ENCODE data around the gene EDIL3.
"Not testable (repeated sequence)": the region's sequence is repeated elsewhere in the genome, so short reads cannot be mapped to it uniquely, and the experiment has no call there.

Gene EDIL3

DNA sequence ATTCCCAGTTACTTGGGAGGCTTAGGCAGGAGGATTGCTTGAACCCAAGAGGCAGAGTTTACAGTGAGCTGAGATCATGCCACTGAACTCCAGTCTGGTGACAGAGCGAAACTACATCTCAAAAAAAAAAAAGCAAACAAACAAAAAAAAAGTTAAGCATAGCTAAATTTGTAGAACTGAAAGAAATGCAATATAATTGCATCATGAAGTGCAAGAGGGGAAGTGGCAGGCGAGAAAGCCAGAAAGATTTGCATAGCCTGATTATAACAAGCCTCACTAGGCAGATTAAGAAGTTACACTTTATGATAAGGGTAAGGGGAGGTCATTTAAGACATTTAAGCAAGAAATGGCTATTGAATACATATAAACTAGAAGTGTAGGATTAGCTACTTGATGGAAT, 187.1 kb downstream of the EDIL3 start:
- H3K36me3 ChIP-seq (replicated peaks): no peaks in the 10 kb centered on the region
- no peaks in the 10 kb centered on the region for H3K27me3 ChIP-seq (ENCODE audit: low read depth)
- H3K4me1 ChIP-seq: no peaks in the 10 kb centered on the region
- H3K4me3 ChIP-seq: no peak overlapping the region
- DNase-seq (ENCODE audit: low spot score in 2 of 2): no peak
- in situ Hi-C loops (cut with MboI; ENCODE audit: low sequenced_read_pairs): no loop called here
- no peaks in the 10 kb centered on the region for H3K9me3 ChIP-seq

DNA sequence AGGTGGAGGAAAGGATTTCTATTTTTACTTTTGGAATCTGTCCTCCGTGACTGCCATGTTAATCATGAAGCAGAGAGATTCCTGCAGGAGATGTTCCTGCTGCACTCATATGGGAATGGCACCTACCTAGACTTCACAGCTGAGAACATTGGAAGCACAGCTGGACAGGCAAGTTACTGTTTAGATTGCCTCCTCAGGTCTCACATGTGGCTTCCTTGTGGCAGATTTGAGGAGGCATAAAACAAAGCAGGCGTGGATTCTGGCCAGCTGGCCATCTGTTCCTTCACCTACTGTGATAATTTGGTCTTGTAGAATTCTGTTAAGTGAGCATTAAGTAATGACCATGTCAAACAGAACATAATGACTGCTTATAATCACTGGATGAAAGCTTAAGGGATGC, 193.4 kb downstream of the EDIL3 start:
- no peak overlapping the region for H3K4me3 ChIP-seq
- H3K27me3 ChIP-seq (ENCODE audit: low read depth): no peaks in the 10 kb centered on the region; the same call in 1 of the 2 replicates
- no peak for DNase-seq (ENCODE audit: low spot score in 2 of 2)
- in situ Hi-C loops (cut with MboI; ENCODE audit: low sequenced_read_pairs): no loop called here
- no peaks in the 10 kb centered on the region for H3K36me3 ChIP-seq (replicated peaks)
- no peaks in the 10 kb centered on the region for H3K9me3 ChIP-seq
- no peaks in the 10 kb centered on the region for H3K4me1 ChIP-seq

- H3K9me3 ChIP-seq: no peaks in the 10 kb centered on the region
- H3K4me3 ChIP-seq: no peak overlapping the region
- H3K36me3 ChIP-seq (replicated peaks): no peaks in the 10 kb centered on the region
- H3K27me3 ChIP-seq (ENCODE audit: low read depth): no peaks in the 10 kb centered on the region; the same call in 1 of the 2 replicates
- H3K4me1 ChIP-seq: no peaks in the 10 kb centered on the region
- in situ Hi-C loops (cut with MboI; ENCODE audit: low sequenced_read_pairs): no loop called here
- no peak for DNase-seq (ENCODE audit: low spot score in 2 of 2)
These were observed 199.8 kb downstream of the EDIL3 start for GRCh38 chr5:84184857-84185256.

GRCh38 chr5:84181093-84181492, 203.6 kb downstream of the EDIL3 start:
- DNase-seq (ENCODE audit: low spot score in 2 of 2): no peak
- Histone ChIP-seq H3K27me3 (ENCODE audit: low read depth) (no peaks in the 10 kb centered on the region), H3K9me3 (no peaks in the 10 kb centered on the region), H3K4me1 (no peaks in the 10 kb centered on the region), H3K4me3 (no peak overlapping the region), H3K36me3 (replicated peaks) (no peaks in the 10 kb centered on the region)
- in situ Hi-C loops (cut with MboI; ENCODE audit: low sequenced_read_pairs): no loop called here

- no peaks in the 10 kb centered on the region for H3K9me3 ChIP-seq
- no peaks in the 10 kb centered on the region for H3K27me3 ChIP-seq (ENCODE audit: low read depth)
- H3K4me3 ChIP-seq: no peak overlapping the region
- H3K4me1 ChIP-seq: no peaks in the 10 kb centered on the region
- DNase-seq (ENCODE audit: low spot score in 2 of 2): no peak
- in situ Hi-C loops (cut with MboI; ENCODE audit: low sequenced_read_pairs): no loop called here
- H3K36me3 ChIP-seq (replicated peaks): no peaks in the 10 kb centered on the region
These were observed 215.8 kb downstream of the EDIL3 start for GRCh38 chr5:84168841-84169240.

DNA sequence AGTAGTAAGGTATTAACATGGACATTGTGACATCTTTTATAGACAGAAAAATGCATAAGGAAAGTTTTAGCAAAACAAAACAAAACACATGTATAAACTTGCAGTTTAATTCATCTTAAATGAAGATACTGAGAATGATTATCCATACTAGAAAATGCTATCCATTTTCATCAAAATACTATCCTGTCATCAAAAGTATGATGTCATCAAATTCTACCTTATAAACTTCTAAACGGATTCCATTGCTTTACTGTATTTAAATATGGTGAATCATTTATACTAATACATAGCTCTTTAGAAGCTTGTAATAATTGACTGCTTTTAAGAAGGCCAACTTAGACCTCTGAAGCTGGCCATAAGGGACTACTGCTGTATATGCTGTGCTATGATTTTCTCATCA, 221.0 kb downstream of the EDIL3 start:
- Histone ChIP-seq H3K4me1 (no peaks in the 10 kb centered on the region), H3K27me3 (ENCODE audit: low read depth) (no peaks in the 10 kb centered on the region), H3K4me3 (no peak overlapping the region), H3K9me3 (no peaks in the 10 kb centered on the region), H3K36me3 (replicated peaks) (no peaks in the 10 kb centered on the region)
- no peak for DNase-seq (ENCODE audit: low spot score in 2 of 2)
- in situ Hi-C loops (cut with MboI; ENCODE audit: low sequenced_read_pairs): no loop called here

DNA sequence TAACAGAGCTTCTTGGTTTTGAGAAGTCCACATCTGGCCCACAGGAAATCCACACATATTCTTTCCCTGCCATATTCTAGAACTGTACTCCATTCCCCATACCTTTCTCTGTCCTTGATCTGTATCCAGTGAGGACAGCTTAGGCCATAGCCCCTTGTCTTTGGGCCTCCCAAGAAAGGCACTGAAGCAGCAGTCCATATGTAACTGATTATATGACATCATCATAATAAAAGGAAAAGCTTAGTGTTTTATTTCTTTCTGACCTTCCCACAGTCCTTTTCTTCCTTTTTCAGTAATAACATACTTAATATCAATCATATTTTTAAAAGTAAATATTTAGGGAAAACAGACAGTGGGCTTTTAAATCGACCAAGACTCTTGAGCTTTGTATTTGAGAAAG, 222.0 kb downstream of the EDIL3 start:
- in situ Hi-C loops (cut with MboI; ENCODE audit: low sequenced_read_pairs): no loop called here
- Histone ChIP-seq H3K4me1 (no peaks in the 10 kb centered on the region), H3K36me3 (replicated peaks) (no peaks in the 10 kb centered on the region), H3K27me3 (ENCODE audit: low read depth) (no peaks in the 10 kb centered on the region), H3K4me3 (no peak overlapping the region), H3K9me3 (no peaks in the 10 kb centered on the region)
- no peak for DNase-seq (ENCODE audit: low spot score in 2 of 2)

- in situ Hi-C loops (cut with MboI; ENCODE audit: low sequenced_read_pairs); H3K4me1 ChIP-seq; H3K4me3 ChIP-seq; H3K9me3 ChIP-seq; H3K36me3 ChIP-seq (replicated peaks); H3K27me3 ChIP-seq (ENCODE audit: low read depth); DNase-seq (ENCODE audit: low spot score in 2 of 2): not testable (repeated sequence)
These were observed 224.0 kb downstream of the EDIL3 start for GRCh38 chr5:84160650-84161049.

DNA sequence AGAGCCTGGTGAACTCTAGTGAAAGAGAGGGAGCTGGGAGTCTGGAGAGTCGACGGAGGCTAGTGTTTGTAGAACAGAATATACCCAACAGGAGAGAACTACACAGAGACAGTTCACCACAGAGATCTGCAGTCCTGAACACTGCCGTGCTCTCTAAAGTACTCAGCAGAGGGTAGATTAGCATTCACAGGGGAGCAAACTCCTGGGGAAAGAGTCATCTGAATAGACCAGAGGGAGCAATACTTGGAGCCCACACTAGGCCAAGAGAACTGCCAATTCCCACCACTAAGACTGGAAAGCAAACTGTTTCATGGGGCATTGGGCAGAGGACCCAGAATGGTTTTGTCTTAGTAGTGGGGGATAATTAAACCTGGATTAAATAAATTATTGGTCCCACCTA, 235.6 kb downstream of the EDIL3 start:
- H3K4me1 ChIP-seq: no peaks in the 10 kb centered on the region
- in situ Hi-C loops (cut with MboI; ENCODE audit: low sequenced_read_pairs): no loop called here

GRCh38 chr5:84148651-84149050, 236.0 kb downstream of the EDIL3 start:
- DNase-seq (ENCODE audit: low spot score in 2 of 2): no peak
- in situ Hi-C loops (cut with MboI; ENCODE audit: low sequenced_read_pairs): no loop called here

More for the DNA sequence above, 235.6 kb downstream of the EDIL3 start:
- H3K4me3 ChIP-seq: no peak overlapping the region
- H3K36me3 ChIP-seq (replicated peaks): no peaks in the 10 kb centered on the region
- no peaks in the 10 kb centered on the region for H3K9me3 ChIP-seq
- no peaks in the 10 kb centered on the region for H3K27me3 ChIP-seq (ENCODE audit: low read depth)
- no peak for DNase-seq (ENCODE audit: low spot score in 2 of 2)

DNA sequence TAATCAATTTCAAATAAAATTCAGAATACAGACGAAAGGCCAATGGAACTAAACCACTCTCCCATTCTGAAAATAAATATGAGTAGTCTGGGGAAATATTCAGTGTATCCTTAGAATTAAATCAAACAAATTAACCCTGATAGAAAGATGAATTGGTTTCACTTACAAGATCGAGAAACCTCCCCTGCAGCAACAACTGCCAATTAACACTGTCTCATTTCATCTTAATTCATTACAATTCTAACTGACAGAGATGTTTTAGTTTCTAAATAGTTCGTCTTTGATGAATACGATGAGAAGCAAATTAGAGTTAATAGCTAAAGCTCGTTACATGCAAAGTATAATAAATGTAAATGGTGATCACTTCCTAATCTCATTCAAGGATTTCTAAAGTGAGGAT, 247.1 kb downstream of the EDIL3 start:
- H3K9me3 ChIP-seq: no peaks in the 10 kb centered on the region
- H3K36me3 ChIP-seq (replicated peaks): no peaks in the 10 kb centered on the region
- no peak for DNase-seq (ENCODE audit: low spot score in 2 of 2)
- no peak overlapping the region for H3K4me3 ChIP-seq
- in situ Hi-C loops (cut with MboI; ENCODE audit: low sequenced_read_pairs): no loop called here
- H3K4me1 ChIP-seq: no peaks in the 10 kb centered on the region
- H3K27me3 ChIP-seq (ENCODE audit: low read depth): no peaks in the 10 kb centered on the region

More at GRCh38 chr5:84148651-84149050, 236.0 kb downstream of the EDIL3 start:
- Histone ChIP-seq H3K4me3 (no peak overlapping the region), H3K36me3 (replicated peaks) (no peaks in the 10 kb centered on the region), H3K9me3 (no peaks in the 10 kb centered on the region), H3K4me1 (no peaks in the 10 kb centered on the region), H3K27me3 (ENCODE audit: low read depth) (no peaks in the 10 kb centered on the region)

- DNase-seq (ENCODE audit: low spot score in 2 of 2): peak; percentile 21 to 72
- Histone ChIP-seq H3K9me3 (no peaks in the 10 kb centered on the region), H3K27me3 (ENCODE audit: low read depth) (0 out of 2 replicates have a peak, but pooled peaks cover 4% of the 10 kb centered on the region), H3K36me3 (replicated peaks) (no peaks in the 10 kb centered on the region), H3K4me1 (no peaks in the 10 kb centered on the region), H3K4me3 (no peak overlapping the region)
- in situ Hi-C loops (cut with MboI; ENCODE audit: low sequenced_read_pairs): no loop called here
These were observed 253.3 kb downstream of the EDIL3 start for GRCh38 chr5:84131372-84131771.

DNA sequence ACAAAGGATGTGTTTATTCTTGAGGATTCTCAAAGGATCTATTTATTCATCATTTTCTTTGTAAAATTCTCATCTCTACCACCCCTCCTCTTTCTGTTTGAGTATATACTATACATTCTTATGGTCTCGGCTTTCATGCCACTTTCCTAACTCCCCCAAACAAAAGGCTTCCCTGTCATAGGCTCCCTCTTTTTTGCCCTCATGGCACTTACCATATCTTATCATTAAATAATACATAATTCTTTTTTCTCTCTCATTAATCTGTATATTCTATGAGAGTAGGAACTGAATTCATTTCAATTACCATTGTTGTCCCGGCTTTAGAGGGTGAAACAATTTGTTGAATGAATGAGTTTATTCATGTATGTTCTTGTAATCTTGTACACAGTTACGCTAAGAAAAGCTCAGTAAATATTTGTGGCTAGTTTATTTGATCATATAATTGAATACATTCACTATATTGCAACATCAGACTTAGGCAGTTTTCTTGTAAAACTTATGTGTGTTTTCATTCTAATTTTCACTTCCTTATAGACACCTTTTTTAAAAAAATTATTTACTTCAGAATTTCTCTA, 254.6 kb downstream of the EDIL3 start:
- Histone ChIP-seq H3K27me3 (ENCODE audit: low read depth) (peaks cover 4% of the 10 kb centered on the region; the same call in 1 of the 2 replicates), H3K36me3 (replicated peaks) (no peaks in the 10 kb centered on the region), H3K9me3 (no peaks in the 10 kb centered on the region), H3K4me3 (no peak overlapping the region), H3K4me1 (no peaks in the 10 kb centered on the region)
- in situ Hi-C loops (cut with MboI; ENCODE audit: low sequenced_read_pairs): no loop called here
- DNase-seq (ENCODE audit: low spot score in 2 of 2): no peak

DNA sequence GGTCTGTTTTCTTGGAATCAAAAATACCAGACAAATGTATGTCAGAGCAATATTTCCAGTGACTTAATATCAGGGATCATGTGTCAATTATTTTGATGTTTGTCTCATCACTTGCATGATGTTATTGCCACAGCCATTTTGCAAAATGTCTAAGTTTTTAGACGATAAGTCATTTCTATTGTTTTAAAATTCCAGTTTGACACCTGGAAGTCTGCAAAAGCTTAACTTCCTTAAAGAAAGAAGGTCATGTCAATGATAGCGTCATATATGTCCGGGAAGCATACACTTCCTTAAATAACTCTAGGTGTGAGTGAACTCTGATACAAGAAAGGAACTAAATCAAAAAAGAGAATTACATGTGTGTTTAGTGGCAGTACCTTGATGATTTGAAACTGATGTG, 259.5 kb downstream of the EDIL3 start:
- H3K9me3 ChIP-seq: no peaks in the 10 kb centered on the region
- no peak overlapping the region for H3K4me3 ChIP-seq
- H3K27me3 ChIP-seq (ENCODE audit: low read depth): peaks cover 5% of the 10 kb centered on the region; the same call in 1 of the 2 replicates
- H3K4me1 ChIP-seq: no peaks in the 10 kb centered on the region
- no peak for DNase-seq (ENCODE audit: low spot score in 2 of 2)
- H3K36me3 ChIP-seq (replicated peaks): no peaks in the 10 kb centered on the region
- in situ Hi-C loops (cut with MboI; ENCODE audit: low sequenced_read_pairs): no loop called here

DNA sequence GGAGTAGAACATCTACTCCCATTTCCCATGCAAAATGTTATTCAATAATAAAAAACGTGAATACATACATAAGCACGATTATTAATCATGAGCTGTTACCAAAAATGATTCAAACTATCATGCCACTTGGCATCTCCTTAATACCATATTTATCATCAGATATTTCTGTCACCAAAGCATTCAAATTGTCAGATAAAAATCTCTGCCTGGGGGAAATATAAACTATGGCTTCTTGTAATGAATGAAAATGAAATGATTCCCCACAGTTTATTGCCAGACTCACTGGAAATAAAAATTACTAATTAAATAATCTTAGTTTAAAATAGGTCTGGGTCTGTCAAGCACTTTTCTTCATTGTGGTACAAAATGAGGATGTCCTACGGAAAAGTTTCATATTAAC, 265.4 kb downstream of the EDIL3 start:
- DNase-seq (ENCODE audit: low spot score in 2 of 2): no peak
- Histone ChIP-seq H3K9me3 (no peaks in the 10 kb centered on the region), H3K4me3 (no peak overlapping the region), H3K4me1 (no peaks in the 10 kb centered on the region), H3K27me3 (ENCODE audit: low read depth) (0 out of 2 replicates have a peak, but pooled peaks cover 2% of the 10 kb centered on the region), H3K36me3 (replicated peaks) (no peaks in the 10 kb centered on the region)
- in situ Hi-C loops (cut with MboI; ENCODE audit: low sequenced_read_pairs): no loop called here

All from HAP-1 (cell line).